Mammary epithelial cell (primary cell): ENCODE data around the gene RGL3.

ENCODE experiments used
- EZH2 ChIP-seq: IDR thresholded peaks from 2 replicates; pipeline ENCODE4 v1.6.1; 2012; ENCODE audit warnings: low read length, inconsistent platforms, borderline replicate concordance
- TF ChIP-seq, protein P1 (sequence below), 2 donors: IDR thresholded peaks in 1 of 2; conservative IDR thresholded peaks in 1 of 2; 2 replicates each; pipeline ENCODE4 v1.5.1; 2011 to 2012; ENCODE audit warnings: inconsistent platforms in 2 of 2, low read length in 2 of 2, mild to moderate bottlenecking in 2 of 2, control low read depth in 1 of 2, low read depth in 1 of 2; ENCODE audit not compliant: insufficient read depth in 1 of 2; ENCODE audit errors: extremely low read depth in 1 of 2

DNA sequence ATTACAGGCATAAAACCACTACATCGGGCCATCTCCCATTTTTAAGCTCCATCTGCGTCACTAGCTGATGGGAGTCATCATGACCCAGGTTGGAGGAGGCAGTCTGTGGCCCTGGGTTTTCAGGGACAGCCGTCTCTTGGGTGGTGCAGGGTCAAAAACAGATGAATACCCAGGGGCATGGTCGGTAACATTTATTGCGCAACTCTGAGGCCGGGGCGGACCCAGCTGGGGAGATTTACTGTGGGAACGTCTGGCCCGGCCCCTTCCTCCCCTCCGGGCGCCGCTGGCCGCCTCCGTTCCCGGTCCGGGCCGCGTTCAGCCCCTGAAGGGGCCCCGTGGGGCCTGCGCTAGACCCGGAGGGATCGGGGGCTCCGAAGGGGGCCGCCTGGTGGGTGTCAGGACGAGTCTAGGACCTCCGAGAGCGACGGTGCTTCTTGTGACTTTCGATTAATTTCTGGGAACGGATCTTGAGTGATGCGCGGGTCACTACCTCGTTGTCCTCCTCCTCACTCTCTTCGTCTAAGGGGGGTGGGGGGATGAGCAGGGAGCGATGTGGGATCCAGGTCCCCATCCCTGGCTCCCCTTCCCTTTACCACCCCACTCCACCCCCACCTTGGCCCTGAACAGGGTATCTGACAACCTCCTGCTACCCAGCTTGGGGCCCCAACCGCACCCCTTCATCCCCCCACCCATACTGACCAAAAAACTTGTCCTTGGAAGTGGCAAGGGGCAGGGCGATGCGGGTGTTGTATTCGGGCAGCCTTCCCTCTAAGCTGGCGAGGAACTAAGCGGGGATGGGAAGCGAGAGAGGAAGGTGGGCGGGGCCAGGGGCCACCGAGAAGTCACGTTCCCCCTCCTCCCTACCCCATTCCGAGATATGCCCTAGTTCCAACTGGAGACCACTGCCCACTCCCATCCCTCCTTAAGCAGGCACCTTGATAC is 1.6 kb upstream of the RGL3 start:
- TF ChIP-seq, protein P1, sequence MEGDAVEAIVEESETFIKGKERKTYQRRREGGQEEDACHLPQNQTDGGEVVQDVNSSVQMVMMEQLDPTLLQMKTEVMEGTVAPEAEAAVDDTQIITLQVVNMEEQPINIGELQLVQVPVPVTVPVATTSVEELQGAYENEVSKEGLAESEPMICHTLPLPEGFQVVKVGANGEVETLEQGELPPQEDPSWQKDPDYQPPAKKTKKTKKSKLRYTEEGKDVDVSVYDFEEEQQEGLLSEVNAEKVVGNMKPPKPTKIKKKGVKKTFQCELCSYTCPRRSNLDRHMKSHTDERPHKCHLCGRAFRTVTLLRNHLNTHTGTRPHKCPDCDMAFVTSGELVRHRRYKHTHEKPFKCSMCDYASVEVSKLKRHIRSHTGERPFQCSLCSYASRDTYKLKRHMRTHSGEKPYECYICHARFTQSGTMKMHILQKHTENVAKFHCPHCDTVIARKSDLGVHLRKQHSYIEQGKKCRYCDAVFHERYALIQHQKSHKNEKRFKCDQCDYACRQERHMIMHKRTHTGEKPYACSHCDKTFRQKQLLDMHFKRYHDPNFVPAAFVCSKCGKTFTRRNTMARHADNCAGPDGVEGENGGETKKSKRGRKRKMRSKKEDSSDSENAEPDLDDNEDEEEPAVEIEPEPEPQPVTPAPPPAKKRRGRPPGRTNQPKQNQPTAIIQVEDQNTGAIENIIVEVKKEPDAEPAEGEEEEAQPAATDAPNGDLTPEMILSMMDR (conservative IDR thresholded peaks at IDR 0.05 in 1 of 2, IDR thresholded peaks at IDR 0.05 in 1 of 2; ENCODE audit: extremely low read depth in 1 of 2, insufficient read depth in 1 of 2, low read depth in 1 of 2, low read length in 2 of 2): no peak
- TF ChIP-seq EZH2: no peak
